HS-27A (cell line): ENCODE measurements around the gene IRX5.
A peak's percentile ranks its signal among the peaks of the same experiment; 100 is the strongest.

Experiments
- DNase-seq: peaks from one replicate; pipeline ENCODE4 v3.0.0-alpha.2; 2012; ENCODE audit warnings: low read depth, missing footprints

Gene IRX5

GRCh38 chr16:54930005-54930868 is at the start of gene IRX5:
TSS of gene IRX5 (plus strand) at chr16:54930865. CDS start at chr16:54931199, 334 bp downstream.
- no peak for DNase-seq

GRCh38 chr16:54882556-54882955 is 48.1 kb upstream of the IRX5 start:
- DNase-seq = no peak

GRCh38 chr16:54883358-54883757 is 47.3 kb upstream of the IRX5 start:
- no peak for DNase-seq

- no peak for DNase-seq
Observed at GRCh38 chr16:54886078-54886477, 44.6 kb upstream of the IRX5 start.

DNA sequence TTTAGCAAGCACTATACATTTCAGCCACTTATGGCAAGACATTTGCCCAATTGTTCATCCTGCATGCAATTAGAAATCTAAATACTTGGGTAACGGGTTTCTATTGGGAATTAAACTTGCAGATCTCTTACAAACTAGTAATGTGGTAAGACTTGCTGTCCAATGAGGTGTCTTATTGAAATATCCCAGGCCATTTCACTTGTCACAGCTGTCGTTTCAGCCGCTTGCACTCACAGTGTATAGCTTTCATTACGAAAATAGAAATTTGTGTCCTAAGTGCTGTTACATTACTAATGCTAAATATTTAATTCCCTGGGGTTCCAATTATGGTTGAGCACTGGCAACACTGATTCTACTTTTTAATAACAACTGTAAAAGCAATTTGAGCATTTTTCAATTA is 40.3 kb upstream of the IRX5 start:
- no peak for DNase-seq

GRCh38 chr16:54891346-54891745 is 39.3 kb upstream of the IRX5 start:
- no peak for DNase-seq

DNA sequence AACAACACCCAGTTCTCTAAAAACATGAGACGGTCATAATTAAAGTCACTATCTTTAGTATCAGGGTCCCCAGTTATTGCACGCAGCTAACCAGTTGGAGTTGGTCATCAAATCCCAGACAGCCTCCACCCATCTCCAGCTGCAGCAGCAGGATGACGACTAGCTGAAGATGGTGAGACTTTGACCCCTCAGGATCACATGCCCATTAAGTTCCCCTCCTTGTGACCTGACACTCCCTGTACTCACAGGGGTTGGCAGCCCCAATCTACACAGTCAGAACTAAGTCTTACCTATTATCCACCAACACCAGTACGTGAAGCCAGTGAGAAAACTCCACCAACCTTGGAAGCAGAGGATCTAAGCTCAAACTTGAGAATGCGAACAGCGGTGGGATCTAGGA is 37.7 kb upstream of the IRX5 start:
- DNase-seq = no peak

- DNase-seq = no peak
Observed at GRCh38 chr16:54897930-54898329, 32.7 kb upstream of the IRX5 start.

DNA sequence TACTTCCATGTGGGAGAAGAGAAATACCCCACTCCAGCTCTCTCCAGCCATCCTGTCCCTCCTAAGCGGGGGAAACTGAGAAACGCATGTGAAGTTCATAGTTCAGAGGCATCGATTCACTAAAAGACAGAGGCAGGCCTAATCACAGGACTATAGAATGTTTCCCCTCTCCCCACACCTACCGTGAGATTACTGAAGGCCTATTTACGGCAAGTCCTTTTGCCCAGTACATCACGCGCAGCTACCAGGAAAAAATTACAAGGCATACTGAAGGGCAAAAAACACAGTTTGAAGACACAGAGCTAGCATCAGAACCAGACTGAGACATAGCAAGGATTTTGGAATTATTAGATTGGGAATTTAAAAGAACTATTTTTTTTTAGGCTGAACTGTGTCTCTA is 29.1 kb upstream of the IRX5 start:
- DNase-seq = no peak

GRCh38 chr16:54903047-54903446 is 27.6 kb upstream of the IRX5 start:
- DNase-seq = no peak

DNA sequence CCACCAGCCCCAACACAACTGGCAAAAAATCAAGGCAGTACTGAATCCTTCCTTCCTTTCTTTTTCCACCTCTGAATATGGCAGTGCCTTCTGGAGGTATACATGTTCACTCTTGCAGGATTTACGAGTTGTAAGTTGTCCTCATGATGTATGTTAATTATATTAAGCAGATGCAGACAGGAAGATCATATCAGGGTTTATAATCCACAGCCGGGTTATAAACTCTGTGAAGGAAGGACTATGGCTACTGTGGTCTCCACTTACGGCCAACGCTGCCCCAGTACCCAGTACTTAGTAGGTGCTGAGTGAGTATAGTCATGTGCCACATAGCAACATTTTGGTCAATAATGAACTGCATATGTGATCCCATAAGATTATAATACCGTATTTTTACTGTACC is 19.6 kb upstream of the IRX5 start:
- DNase-seq = no peak

DNA sequence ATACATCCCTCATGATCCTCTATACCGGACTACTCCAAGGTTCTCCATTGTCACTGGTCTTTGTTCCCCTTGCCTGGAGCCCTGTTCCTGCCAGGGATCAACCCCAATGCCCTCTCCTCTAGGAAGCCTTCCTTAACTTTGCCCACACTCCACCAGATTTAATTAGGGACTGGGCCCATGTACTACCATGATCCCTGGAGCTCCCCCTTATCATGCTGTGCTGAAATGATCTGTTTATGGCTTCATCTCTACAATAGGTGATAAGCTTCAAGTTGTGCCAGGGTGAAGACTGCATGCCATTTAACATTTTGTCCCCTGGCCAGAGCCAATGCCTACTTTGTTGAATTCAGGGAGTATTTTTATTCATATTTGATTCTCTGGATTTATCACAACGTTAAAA is 17.9 kb upstream of the IRX5 start:
- no peak for DNase-seq

GRCh38 chr16:54921206-54921824 is 9.3 kb upstream of the IRX5 start:
- no peak for DNase-seq

DNA sequence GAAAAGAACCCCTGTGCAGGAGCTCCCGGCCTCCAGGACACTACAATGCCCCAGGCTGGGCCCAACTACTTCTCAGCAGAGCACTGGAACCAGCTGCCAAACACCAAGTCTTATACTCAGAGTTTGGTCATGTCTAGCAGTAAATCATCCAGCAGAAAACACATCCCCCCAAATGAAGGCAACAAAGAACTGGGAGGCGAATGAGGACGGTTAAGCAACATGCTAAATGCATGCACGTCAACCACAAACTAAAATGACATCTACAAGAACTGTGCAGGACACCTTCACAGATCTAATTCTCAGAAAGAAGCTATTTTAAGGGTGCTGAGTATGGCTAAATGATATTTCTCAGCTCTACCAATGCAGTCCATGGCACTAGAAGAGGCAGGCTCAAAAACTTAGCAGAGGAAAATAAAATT is 7.6 kb upstream of the IRX5 start:
- DNase-seq = no peak

GRCh38 chr16:54923988-54924387 is 6.7 kb upstream of the IRX5 start:
- DNase-seq = no peak

DNA sequence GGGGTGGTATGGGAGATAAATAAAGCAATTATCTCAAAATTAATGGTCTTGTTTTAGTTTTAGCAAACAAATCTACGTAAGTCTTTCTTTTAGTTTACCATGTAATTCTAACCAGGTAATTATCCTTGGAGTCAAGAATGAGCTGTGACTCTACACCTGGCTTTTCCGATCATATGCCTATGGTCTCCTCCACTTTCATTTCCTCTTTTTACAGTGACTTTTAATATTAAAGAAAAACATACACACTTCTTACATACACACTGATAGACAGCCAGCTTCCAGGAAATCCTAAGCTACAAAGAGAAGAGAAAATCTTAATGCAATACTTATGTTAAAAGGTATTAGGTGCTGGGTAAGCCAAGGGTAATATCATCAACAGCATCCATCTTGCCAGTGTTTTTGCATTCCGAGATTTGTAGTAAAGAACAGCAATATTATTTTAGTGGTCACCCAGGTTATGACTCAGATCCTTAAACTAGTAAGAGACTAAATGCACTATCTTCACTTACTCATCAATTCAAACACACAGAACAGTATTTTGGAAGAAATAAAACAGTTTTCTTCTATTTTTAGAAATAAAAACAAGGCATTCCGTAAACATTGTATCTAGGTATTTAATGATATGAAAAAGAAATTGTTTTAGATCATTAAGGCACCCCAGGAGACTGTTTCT is 4.4 kb upstream of the IRX5 start:
- DNase-seq = no peak

DNA sequence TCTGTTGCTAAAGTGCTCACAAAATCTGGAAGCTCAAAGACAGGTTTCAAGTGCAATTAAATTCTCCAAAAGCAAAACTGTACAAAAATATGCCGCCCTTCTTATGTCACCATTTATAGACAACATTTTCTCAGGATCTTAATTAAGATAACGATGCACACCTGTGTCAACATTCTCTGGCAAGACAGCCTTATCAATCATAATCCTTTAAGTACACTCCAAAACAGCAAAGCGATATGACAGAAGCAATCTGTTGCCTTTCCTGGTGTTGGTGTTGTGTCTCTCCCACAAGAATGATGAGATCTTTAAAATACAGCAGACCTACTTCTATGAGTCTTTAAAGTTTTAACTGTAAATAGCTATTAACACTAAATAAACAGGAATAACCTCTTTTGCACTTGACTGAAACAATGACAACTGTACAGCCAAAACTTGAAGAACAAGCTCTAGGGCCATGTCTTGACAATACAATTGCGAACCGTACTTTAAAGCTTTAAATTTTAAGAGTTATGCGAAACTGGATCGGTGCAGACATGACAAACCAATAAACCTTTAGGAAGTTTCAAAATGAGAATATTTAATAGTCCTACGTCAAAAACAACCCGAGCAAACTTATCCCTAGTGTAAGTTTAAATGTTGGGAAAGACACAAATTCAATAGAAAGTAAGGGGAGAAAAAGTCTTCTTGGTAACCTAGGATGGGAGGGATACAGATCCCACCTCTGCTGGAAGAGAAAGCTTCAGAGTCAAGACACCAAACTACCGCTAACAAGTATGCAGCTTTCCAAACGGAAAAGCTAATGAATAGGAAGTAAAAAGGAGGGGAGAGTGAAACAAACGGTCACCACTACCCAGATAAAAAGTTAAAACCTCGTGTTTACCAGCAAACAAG is 3.3 kb upstream of the IRX5 start:
- no peak for DNase-seq

DNA sequence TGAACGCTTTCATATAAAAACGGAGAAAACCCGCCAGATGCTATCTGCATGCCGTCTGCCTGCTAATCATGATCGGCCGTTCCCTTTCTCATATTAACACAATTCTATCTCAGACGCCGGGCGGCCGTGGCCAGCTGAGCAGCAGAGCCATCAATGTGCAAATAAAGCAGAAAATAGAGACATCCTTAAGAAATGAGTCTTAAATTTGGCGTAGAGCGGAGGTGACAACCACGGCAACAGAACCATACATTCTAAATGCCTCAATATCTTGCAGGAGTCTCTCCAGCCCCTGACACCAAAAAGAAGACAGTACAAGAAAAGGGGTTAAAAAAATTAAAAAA is 2.7 kb upstream of the IRX5 start:
- no peak for DNase-seq

GRCh38 chr16:54928411-54929089 is 2.1 kb upstream of the IRX5 start:
- DNase-seq = no peak

DNA sequence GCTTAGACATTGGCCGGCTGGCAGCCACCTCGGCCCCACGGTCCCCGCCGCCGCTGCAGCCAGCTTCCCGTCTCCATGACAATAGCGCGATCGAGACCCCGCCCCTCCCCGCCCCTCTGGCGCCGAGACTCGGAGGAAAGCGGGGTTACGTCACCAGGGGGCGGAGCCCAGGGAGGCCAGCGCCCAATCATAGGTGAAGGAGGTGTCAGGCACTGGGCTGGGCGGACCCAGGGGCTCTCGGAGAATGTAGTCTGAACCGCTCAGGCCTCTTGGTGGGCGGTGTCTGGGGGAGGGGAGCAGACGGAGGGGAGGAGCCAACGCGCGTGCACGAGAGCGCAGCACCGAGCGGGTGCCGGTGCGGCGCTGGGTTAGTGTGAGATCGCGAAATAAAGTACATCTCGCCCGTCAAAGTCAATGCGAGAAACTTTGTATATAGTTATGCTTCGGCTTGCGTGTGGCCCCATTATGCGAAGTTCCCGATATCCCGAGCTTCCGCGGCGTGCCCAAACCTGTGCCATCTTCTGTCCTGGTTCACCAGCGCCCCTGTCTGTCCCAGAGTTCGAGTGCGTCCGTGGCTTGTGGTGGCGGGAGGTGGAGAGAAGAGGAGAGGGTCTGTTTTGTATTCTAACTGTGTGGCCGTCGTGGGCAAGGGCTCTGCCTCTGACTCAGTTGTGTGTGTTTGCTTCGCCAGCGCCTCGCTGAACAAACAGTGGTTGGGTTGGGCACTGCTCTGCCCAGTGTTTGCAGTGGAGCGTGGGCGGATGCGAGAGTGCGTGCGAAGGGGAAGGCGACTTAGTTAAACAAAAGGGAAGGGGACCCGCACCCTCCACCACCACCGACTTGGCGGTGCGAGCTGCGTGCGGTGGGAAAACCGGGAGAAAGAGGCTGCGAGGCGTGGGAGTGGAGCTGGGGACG is 1.3 kb upstream of the IRX5 start:
- DNase-seq = peak; percentile 98

DNA sequence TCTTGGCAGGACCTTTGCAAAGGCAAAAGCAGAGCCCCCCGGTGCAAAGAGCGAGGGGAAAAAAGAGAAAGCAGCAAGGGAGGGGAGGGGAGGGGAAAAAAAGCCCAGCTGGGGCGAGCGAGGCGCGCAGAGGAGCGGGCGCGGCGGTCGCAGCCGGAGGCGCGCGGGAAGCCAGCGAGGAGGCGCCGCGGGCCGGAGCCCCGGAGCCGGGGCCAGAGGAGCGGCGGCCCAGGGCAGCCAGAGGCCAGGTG is 129 bp downstream of the IRX5 start:
- DNase-seq = no peak
